Erythroblast (primary cell): Measurements from ENCODE around the gene TNFAIP8L3.

Experiments used
- GATA1 ChIP-seq: IDR thresholded peaks from 2 replicates; pipeline ENCODE4 v1.6.1; 2011; ENCODE audit warnings: low read depth, mild to moderate bottlenecking, control low read depth, low read length, moderate library complexity
- POLR2A ChIP-seq: IDR thresholded peaks from 2 replicates; pipeline ENCODE4 v1.6.1; 2011; ENCODE audit warnings: mild to moderate bottlenecking, low read length

- no peak for TF ChIP-seq POLR2A
- no peak for TF ChIP-seq GATA1
These were observed 6.1 kb downstream of the TNFAIP8L3 start for GRCh38 chr15:51088585-51088984.
